Adrenal gland (tissue), 12 donors: ENCODE data around the gene SLC35F1. TPM values are rescaled to one million over a fixed set of nuclear protein-coding genes. Genes with fewer than 3 reads are reported as not detected.

Experiments used
- DNase-seq, 7 donors: peaks; one replicate each; pipeline ENCODE4 v3.0.0-alpha.2; 2019 to 2020
- H3K27ac ChIP-seq, 5 donors: fragments of 200-600 bp; sonication (generic) in 4 of 5; 1 replicate in 3 of 5; 2 replicates in 2 of 5; pipeline versions ENCODE4 v1.5.1 to v1.8.0; 2016 to 2020; ENCODE audit warnings: mild to moderate bottlenecking in 1 of 5
- H3K27me3 ChIP-seq: fragments of 200-600 bp; 2 replicates; pipeline ENCODE4 v1.8.0; 2021
- H3K36me3 ChIP-seq, 2 donors: fragments of 200-600 bp; replicated peaks in 1 of 2; 1 replicate in 1 of 2; 2 replicates in 1 of 2; pipeline versions ENCODE4 v1.5.1 to v1.8.0; 2018 to 2022
- H3K4me1 ChIP-seq, 2 donors: fragments of 200-600 bp; replicated peaks in 1 of 2; 1 replicate in 1 of 2; 2 replicates in 1 of 2; pipeline versions ENCODE4 v1.5.1 to v1.8.0; 2018 to 2021
- H3K4me3 ChIP-seq, 4 donors: fragments of 200-600 bp; sonication (generic) in 3 of 4; one replicate each; pipeline ENCODE4 v1.5.1; 2016 to 2018
- H3K9me3 ChIP-seq, 3 donors: fragments of 200-600 bp; sonication (generic) in 1 of 3; replicated peaks in 1 of 3; 1 replicate in 2 of 3; 2 replicates in 1 of 3; pipeline versions ENCODE4 v1.5.1 to v1.8.0; 2016 to 2021
- CTCF ChIP-seq, 6 experiments: fragments of 450-650 bp in 4 of 6; fragments of 200-600 bp in 2 of 6; sonication (generic) in 1 of 6; IDR thresholded peaks; 1 replicate in 5 of 6; 2 replicates in 1 of 6; pipeline versions ENCODE4 v1.5.1 to v1.8.0; 2016 to 2021; ENCODE audit warnings: antibody characterized with exemption in 6 of 6, mild to moderate bottlenecking in 2 of 6, moderate library complexity in 1 of 6
- POLR2A ChIP-seq, 2 donors: fragments of 450-650 bp; IDR thresholded peaks; one replicate each; pipeline ENCODE4 v1.6.1; 2017; ENCODE audit warnings: antibody characterized with exemption in 2 of 2, mild to moderate bottlenecking in 2 of 2, moderate library complexity in 1 of 2
- WGBS, 4 donors: extraction: QIAGEN DNeasy Blood & Tissue Kit in 2 of 4; methylation state at CpG; one replicate each; pipeline versions ENCODE4 v1.1.5 to v1.1.7; 2013 to 2017; 5-methylcytosine and 5-hydroxymethylcytosine counted together
- intact Hi-C, 2 donors: fragments of 100-400 bp; cut with DNase I; formaldehyde crosslinking; loops; one replicate each; pipeline versions ENCODE4 v1.14.1 to v1.15.0; 2022 to 2023
- polyA plus RNA-seq, 3 donors: library from polyadenylated mRNA; stranded (reverse); fragments of 200-250 nt in 2 of 3; fragments of 350-450 nt in 1 of 3; fragmentation: Illumina TruSeq in 1 of 3; extraction: RNeasy Lipid Tissue Mini Kit (QIAGEN cat#74804) in 1 of 3; gene quantifications; one replicate each; pipeline ENCODE4 v1.2.3, GENCODE V29; 2013 to 2014
- total RNA-seq, 9 donors: library from RNA; depleted of rRNA in 4 of 9; stranded (reverse); fragments of >200 nt in 4 of 9; fragments of 120-200 nt in 1 of 9; fragmentation: NEBNext Ultra II Directional in 1 of 9; extraction: Animal tissue kit (Norgen Biotek cat#: 25700) in 1 of 9; gene quantifications; one replicate each; pipeline versions ENCODE4 v1.1.0 to v1.2.4, GENCODE V29; 2013 to 2023
- donor health status: healthy with polysubstance abuse.
- donor health status: Bipolar disorder and iron deficiency.
- donor health status: DM: yes; HTN: yes; CAD: no.
- donor health status: DM: no; HTN: no; CAD: no.
- donor health status: DM: no; HTN: no; CAD: no.
- donor health status: DM: yes; HTN: yes; CAD: no.

SLC35F1 gene
- total and polyA plus RNA-seq, 12 donors = 0.32 to 4.0 (median 1.7) TPM

- H3K27me3 ChIP-seq = no peaks in the 10 kb centered on the region
- H3K4me1 ChIP-seq = no peaks in the 10 kb centered on the region
- no peaks in the 10 kb centered on the region for H3K36me3 ChIP-seq
- H3K4me3 ChIP-seq = no peak overlapping the region
- intact Hi-C loops = no loop called here
- DNase-seq = no peak
- no peaks in the 10 kb centered on the region for H3K9me3 ChIP-seq
- TF ChIP-seq CTCF (IDR thresholded peaks at IDR 0.05) (no peak), POLR2A (IDR thresholded peaks at IDR 0.05) (no peak)
- no peak overlapping the region for H3K27ac ChIP-seq
Observed at GRCh38 chr6:118203545-118203944, 296.5 kb downstream of the SLC35F1 start.

GRCh38 chr6:118206221-118206620 is 299.2 kb downstream of the SLC35F1 start:
- Histone ChIP-seq H3K4me1 (no peaks in the 10 kb centered on the region), H3K4me3 (no peak overlapping the region), H3K9me3 (no peaks in the 10 kb centered on the region), H3K27ac (no peak overlapping the region), H3K36me3 (no peaks in the 10 kb centered on the region), H3K27me3 (no peaks in the 10 kb centered on the region)
- no peak for TF ChIP-seq CTCF (IDR thresholded peaks at IDR 0.05)
- no peak for TF ChIP-seq POLR2A (IDR thresholded peaks at IDR 0.05)
- no peak for DNase-seq
- WGBS, 4 donors = 84 to 97% (median 88%) methylated on average over 1 of the region's 1 CpG
- intact Hi-C loops = no loop called here

- TF ChIP-seq CTCF (IDR thresholded peaks at IDR 0.05) (no peak), POLR2A (IDR thresholded peaks at IDR 0.05) (no peak)
- Histone ChIP-seq H3K36me3 (no peaks in the 10 kb centered on the region), H3K27me3 (no peaks in the 10 kb centered on the region), H3K4me1 (no peaks in the 10 kb centered on the region), H3K4me3 (no peak overlapping the region), H3K9me3 (no peaks in the 10 kb centered on the region), H3K27ac (no peak overlapping the region)
- WGBS, 4 donors = 83 to 99% (median 97%) methylated on average over 10 of the region's 10 CpGs
- no peak for DNase-seq
- intact Hi-C loops = no loop called here
Observed at GRCh38 chr6:118207947-118208346, 300.9 kb downstream of the SLC35F1 start.

- Histone ChIP-seq H3K27ac (no peak overlapping the region), H3K27me3 (no peaks in the 10 kb centered on the region), H3K36me3 (no peaks in the 10 kb centered on the region), H3K9me3 (no peaks in the 10 kb centered on the region), H3K4me1 (no peaks in the 10 kb centered on the region), H3K4me3 (no peak overlapping the region)
- no peak for TF ChIP-seq CTCF (IDR thresholded peaks at IDR 0.05)
- TF ChIP-seq POLR2A (IDR thresholded peaks at IDR 0.05) = no peak
- WGBS, 4 donors = 96 to 100% (median 97%) methylated on average over 4 of the region's 4 CpGs
- no peak for DNase-seq
- intact Hi-C loops = no loop called here
Observed at GRCh38 chr6:118212451-118213173, 305.5 kb downstream of the SLC35F1 start.
